ENCODE data around the gene SLC45A2.

The SLC45A2 gene

GRCh38 chr5:34007201-34007620, 22.7 kb upstream of the SLC45A2 start:
- peak in 13 of 51 donors; percentile 3 to 74 (median 10) for DNase-seq

- no peak for DNase-seq
Observed at GRCh38 chr5:34005681-34006080, 21.2 kb upstream of the SLC45A2 start.

GRCh38 chr5:34005211-34005610, 20.7 kb upstream of the SLC45A2 start:
- no peak for DNase-seq

GRCh38 chr5:34003941-34004340, 19.4 kb upstream of the SLC45A2 start:
- DNase-seq: no peak

GRCh38 chr5:34002629-34003328, 18.3 kb upstream of the SLC45A2 start:
- no peak for DNase-seq

- DNase-seq: peak in 21 of 51 donors; percentile 4 to 80 (median 16)
Observed at GRCh38 chr5:34001241-34001841, 16.8 kb upstream of the SLC45A2 start.

- no peak for DNase-seq
Observed at GRCh38 chr5:33999978-34000377, 15.5 kb upstream of the SLC45A2 start.

GRCh38 chr5:33997331-33997983, 13.0 kb upstream of the SLC45A2 start:
- peak in 34 of 51 donors; percentile 2 to 66 (median 26) for DNase-seq

GRCh38 chr5:33995865-33996264, 11.4 kb upstream of the SLC45A2 start:
- DNase-seq: no peak

- no peak for DNase-seq
Observed at GRCh38 chr5:33994845-33995244, 10.4 kb upstream of the SLC45A2 start.

- DNase-seq: no peak
Observed at GRCh38 chr5:33992864-33993263, 8.4 kb upstream of the SLC45A2 start.

GRCh38 chr5:33985447-33985846, 954 bp upstream of the SLC45A2 start:
- DNase-seq: no peak

GRCh38 chr5:33984178-33984577, 315 bp downstream of the SLC45A2 start:
- no peak for DNase-seq

- DNase-seq: no peak
Observed at GRCh38 chr5:33981408-33982162, 2.9 kb downstream of the SLC45A2 start.

GRCh38 chr5:33980030-33980429, 4.5 kb downstream of the SLC45A2 start:
- no peak for DNase-seq

- no peak for DNase-seq
Observed at GRCh38 chr5:33978306-33978705, 6.2 kb downstream of the SLC45A2 start.

GRCh38 chr5:33976307-33976706, 8.2 kb downstream of the SLC45A2 start:
- DNase-seq: no peak

GRCh38 chr5:33975852-33976251, 8.6 kb downstream of the SLC45A2 start:
- DNase-seq: no peak

GRCh38 chr5:33973271-33973670, 11.2 kb downstream of the SLC45A2 start:
- no peak for DNase-seq

GRCh38 chr5:33969572-33970452, 14.7 kb downstream of the SLC45A2 start:
- DNase-seq: peak in 2 of 51 donors; percentile 2 to 13

All from hypothalamus (tissue), 51 donors.